Body of pancreas (tissue), 4 donors: ENCODE results near the gene SART1. TPM values are rescaled to one million over a fixed set of nuclear protein-coding genes. Genes with fewer than 3 reads are reported as not detected.

ENCODE experiments used
- ATAC-seq: fragments of 150-250 bp; one replicate; pipeline ENCODE4 v1.9.1; 2016
- DNase-seq, 4 donors: peaks; one replicate each; pipeline ENCODE4 v3.0.0-alpha.2; 2019
- H3K27ac ChIP-seq, 4 donors: fragments of 200-600 bp; sonication (generic); 1 replicate in 3 of 4; 2 replicates in 1 of 4; pipeline versions ENCODE4 v1.5.1 to v1.6.1; 2016 to 2019; ENCODE audit warnings: mild to moderate bottlenecking in 1 of 4, mixed read lengths in 1 of 4, moderate library complexity in 1 of 4
- H3K27me3 ChIP-seq, 2 donors: fragments of 200-600 bp; sonication (generic); one replicate each; pipeline ENCODE4 v1.6.0; 2016; ENCODE audit warnings: mild to moderate bottlenecking in 1 of 2
- H3K36me3 ChIP-seq, 2 donors: fragments of 200-600 bp; sonication (generic); replicated peaks in 1 of 2; 2 replicates each; pipeline ENCODE4 v1.5.1; 2016; ENCODE audit warnings: low read depth in 2 of 2; ENCODE audit not compliant: insufficient read depth in 1 of 2
- H3K4me1 ChIP-seq: fragments of 200-600 bp; sonication (generic); one replicate; pipeline ENCODE4 v1.6.0; 2016
- H3K4me3 ChIP-seq, 2 donors: fragments of 200-600 bp; sonication (generic); 1 replicate in 1 of 2; 2 replicates in 1 of 2; pipeline ENCODE4 v1.5.1; 2016 to 2019
- H3K9me3 ChIP-seq, 3 donors: fragments of 200-600 bp; sonication (generic); 1 replicate in 2 of 3; 2 replicates in 1 of 3; pipeline ENCODE4 v1.5.1; 2016
- POLR2A ChIP-seq, 3 donors: fragments of 450-650 bp; IDR thresholded peaks; one replicate each; pipeline ENCODE4 v1.6.1; 2016; ENCODE audit warnings: antibody characterized with exemption in 3 of 3, mild to moderate bottlenecking in 2 of 3
- WGBS, 2 donors: methylation state at CpG; one replicate each; pipeline ENCODE4 v1.1.5; 2017; 5-methylcytosine and 5-hydroxymethylcytosine counted together
- intact Hi-C: fragments of 100-400 bp; cut with DNase I; formaldehyde crosslinking; loops from one replicate; pipeline ENCODE4 v1.15.1; 2023
- total RNA-seq, 2 donors: library from RNA; depleted of rRNA; stranded (reverse); fragments of >200 nt; gene quantifications; one replicate each; pipeline ENCODE4 v1.1.0, GENCODE V29; 2016
- TF ChIP-seq, protein P1 (sequence below), 7 experiments: fragments of 450-650 bp in 4 of 7; fragments of 200-600 bp in 3 of 7; sonication (generic) in 3 of 7; IDR thresholded peaks; one replicate each; pipeline ENCODE4 v1.5.1; 2016 to 2019; ENCODE audit warnings: antibody characterized with exemption in 7 of 7

Gene SART1
- total RNA-seq, 2 donors from 2014 or later = 27.5 to 60.6 TPM

DNA sequence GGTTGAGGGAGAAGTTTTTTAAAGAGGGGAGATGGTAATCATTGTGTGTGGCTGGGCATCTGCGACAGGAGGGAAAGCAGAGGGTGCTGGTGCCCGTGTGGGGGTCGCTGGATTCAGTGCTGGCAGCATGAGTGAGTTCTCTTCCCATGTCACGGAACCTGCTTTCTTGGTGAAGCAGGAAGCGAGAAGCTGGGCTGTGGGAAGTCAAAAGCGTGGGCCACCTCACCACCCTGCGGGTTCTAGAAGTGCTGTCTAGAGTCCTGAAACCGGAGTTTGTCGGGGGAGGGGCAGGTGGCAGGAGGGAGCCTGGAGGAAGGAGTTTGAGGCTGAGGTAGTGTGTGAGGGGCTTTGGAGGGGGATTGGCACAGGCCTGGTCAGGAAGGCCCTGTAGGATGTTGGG is 14.2 kb downstream of the SART1 start:
- intact Hi-C loops = no loop called here
- H3K27me3 ChIP-seq = no peaks in the 10 kb centered on the region
- DNase-seq (no peak), ATAC-seq (no peak)
- H3K27ac ChIP-seq = no peak overlapping the region
- TF ChIP-seq, protein P1, sequence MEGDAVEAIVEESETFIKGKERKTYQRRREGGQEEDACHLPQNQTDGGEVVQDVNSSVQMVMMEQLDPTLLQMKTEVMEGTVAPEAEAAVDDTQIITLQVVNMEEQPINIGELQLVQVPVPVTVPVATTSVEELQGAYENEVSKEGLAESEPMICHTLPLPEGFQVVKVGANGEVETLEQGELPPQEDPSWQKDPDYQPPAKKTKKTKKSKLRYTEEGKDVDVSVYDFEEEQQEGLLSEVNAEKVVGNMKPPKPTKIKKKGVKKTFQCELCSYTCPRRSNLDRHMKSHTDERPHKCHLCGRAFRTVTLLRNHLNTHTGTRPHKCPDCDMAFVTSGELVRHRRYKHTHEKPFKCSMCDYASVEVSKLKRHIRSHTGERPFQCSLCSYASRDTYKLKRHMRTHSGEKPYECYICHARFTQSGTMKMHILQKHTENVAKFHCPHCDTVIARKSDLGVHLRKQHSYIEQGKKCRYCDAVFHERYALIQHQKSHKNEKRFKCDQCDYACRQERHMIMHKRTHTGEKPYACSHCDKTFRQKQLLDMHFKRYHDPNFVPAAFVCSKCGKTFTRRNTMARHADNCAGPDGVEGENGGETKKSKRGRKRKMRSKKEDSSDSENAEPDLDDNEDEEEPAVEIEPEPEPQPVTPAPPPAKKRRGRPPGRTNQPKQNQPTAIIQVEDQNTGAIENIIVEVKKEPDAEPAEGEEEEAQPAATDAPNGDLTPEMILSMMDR (IDR thresholded peaks at IDR 0.05) = no peak
- no peak for TF ChIP-seq POLR2A (IDR thresholded peaks at IDR 0.05)
- H3K4me3 ChIP-seq = no peak overlapping the region
- H3K4me1 ChIP-seq = no peaks in the 10 kb centered on the region
- H3K36me3 ChIP-seq = peaks cover 5 to 12% of the 10 kb centered on the region in 2 donors
- WGBS, 2 donors = 94% methylated on average over 9 of the region's 9 CpGs
- no peaks in the 10 kb centered on the region for H3K9me3 ChIP-seq

DNA sequence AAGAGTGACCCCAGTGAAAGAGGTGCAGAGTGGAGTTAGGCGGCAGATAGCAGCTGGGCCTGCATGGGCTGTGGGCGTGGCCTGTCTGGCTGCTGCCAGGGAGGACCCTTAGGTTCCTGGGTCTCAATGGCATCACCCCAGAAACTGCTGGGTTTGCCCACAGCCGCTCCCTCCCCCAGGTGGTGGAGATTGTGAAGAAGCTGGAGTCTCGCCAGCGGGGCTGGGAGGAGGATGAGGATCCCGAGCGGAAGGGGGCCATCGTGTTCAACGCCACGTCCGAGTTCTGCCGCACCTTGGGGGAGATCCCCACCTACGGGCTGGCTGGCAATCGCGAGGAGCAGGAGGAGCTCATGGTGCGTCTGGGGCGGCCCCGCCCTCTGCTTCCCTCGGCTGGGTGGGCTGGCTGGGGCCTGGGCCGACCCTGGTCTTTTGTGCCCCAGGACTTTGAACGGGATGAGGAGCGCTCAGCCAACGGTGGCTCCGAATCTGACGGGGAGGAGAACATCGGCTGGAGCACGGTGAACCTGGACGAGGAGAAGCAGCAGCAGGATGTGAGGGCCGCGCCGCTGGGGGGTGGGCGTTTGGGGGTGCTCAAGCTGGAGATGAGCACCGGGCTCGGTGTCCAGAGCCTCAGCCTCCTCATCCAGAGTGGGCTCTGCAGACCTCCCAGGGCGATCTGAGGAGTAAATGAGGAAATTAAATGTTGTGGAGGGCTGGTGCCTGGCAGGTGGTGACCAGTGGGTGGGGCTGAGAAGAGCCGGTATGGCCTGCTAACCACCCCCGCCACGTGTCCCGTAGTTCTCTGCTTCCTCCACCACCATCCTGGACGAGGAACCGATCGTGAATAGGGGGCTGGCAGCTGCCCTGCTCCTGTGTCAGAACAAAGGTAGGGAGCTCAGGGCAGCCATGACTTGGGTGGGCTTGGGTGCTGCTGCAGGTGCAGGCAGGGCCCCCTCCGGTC is 15.0 kb downstream of the SART1 start:
- intact Hi-C loops = no loop called here

DNA sequence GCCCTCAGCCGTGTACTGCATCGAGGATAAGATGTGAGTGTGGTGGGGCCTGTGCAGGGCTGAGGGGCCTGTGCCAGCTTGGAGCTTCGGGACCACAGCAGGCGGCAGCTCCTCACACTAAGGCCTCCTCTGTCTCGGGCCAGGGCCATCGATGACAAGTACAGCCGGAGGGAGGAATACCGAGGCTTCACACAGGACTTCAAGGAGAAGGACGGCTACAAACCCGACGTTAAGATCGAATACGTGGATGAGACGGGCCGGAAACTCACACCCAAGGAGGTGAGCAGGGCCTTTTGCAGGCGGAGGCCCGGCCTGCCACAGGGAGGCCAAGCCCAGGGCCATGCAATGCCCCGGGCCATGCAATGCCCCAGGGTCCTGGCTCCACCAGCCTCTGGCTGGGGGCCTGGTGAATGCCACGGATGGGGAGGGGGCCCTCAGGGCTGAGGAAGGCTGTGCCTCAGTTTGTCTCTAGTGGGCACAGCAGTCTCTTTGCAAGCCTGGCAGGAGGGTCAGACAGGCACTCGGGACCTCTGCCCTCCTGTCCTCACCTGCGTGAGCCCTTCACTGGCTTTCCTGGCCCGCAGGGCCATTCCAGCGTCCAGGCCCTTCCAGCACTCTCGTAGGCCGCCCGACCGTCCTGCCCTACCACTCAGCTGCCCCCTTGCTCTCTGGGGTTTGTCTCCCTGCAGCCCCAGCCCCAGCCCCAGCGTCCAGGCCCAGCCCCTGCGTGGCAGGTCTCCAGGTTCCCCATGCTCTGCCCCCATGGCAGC is 16.3 kb downstream of the SART1 start:
- ATAC-seq (no peak), DNase-seq (no peak)
- Histone ChIP-seq H3K36me3 (peaks cover 5 to 12% of the 10 kb centered on the region in 2 donors), H3K9me3 (no peaks in the 10 kb centered on the region), H3K4me3 (no peak overlapping the region), H3K4me1 (no peaks in the 10 kb centered on the region), H3K27ac (no peak overlapping the region), H3K27me3 (no peaks in the 10 kb centered on the region)
- intact Hi-C loops = no loop called here
- TF ChIP-seq POLR2A (IDR thresholded peaks at IDR 0.05) = no peak
- TF ChIP-seq, protein P1 (IDR thresholded peaks at IDR 0.05) = no peak
- WGBS, 2 donors = 91 to 95% methylated on average over 23 to 26 of the region's 29 CpGs

More for the DNA sequence above, 15.0 kb downstream of the SART1 start:
- ATAC-seq (no peak), DNase-seq (no peak)
- no peak overlapping the region for H3K4me3 ChIP-seq
- H3K36me3 ChIP-seq = peaks cover 5 to 12% of the 10 kb centered on the region in 2 donors
- no peaks in the 10 kb centered on the region for H3K27me3 ChIP-seq
- H3K9me3 ChIP-seq = no peaks in the 10 kb centered on the region
- H3K4me1 ChIP-seq = no peaks in the 10 kb centered on the region
- TF ChIP-seq, protein P1 (IDR thresholded peaks at IDR 0.05) = no peak
- no peak for TF ChIP-seq POLR2A (IDR thresholded peaks at IDR 0.05)
- no peak overlapping the region for H3K27ac ChIP-seq
- WGBS, 2 donors = 87 to 88% methylated on average over 35 to 40 of the region's 43 CpGs

DNA sequence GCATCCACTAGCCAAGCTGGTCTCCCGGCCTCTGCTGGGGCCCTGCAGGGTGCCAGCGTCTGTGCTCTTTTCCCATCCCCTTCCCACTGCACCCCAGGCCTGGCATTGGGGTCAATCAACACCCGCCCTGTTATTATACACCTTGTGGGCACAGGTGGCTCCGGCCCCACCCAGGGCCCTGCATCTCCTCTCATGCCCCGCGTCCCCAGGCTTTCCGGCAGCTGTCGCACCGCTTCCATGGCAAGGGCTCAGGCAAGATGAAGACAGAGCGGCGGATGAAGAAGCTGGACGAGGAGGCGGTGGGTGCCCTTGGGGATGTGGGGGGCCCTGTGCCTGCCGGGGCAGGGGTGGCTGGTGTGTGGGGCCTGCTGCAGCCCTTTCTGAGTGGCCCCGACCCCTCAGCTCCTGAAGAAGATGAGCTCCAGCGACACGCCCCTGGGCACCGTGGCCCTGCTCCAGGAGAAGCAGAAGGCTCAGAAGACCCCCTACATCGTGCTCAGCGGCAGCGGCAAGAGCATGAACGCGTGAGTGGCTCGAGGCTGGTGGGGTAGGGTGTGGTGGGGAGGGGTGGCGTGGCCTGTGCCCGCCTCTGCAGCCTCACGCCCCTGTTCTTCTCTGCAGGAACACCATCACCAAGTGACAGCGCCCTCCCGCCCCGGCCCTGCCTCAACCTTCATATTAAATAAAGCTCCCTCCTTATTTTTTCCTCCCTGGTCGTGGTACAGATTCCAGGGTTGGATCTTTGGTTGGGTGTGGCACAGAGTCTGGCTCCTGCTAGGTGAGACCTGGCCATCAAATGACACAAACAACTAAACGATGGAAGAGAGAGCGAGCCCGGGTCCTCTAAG is 17.1 kb downstream of the SART1 start:
- no peaks in the 10 kb centered on the region for H3K9me3 ChIP-seq
- DNase-seq (no peak), ATAC-seq (no peak)
- no peaks in the 10 kb centered on the region for H3K27me3 ChIP-seq
- H3K36me3 ChIP-seq = peaks cover 5 to 12% of the 10 kb centered on the region in 2 donors
- no peak overlapping the region for H3K4me3 ChIP-seq
- no peaks in the 10 kb centered on the region for H3K4me1 ChIP-seq
- H3K27ac ChIP-seq = no peak overlapping the region
- TF ChIP-seq POLR2A (IDR thresholded peaks at IDR 0.05) = no peak
- TF ChIP-seq, protein P1 (IDR thresholded peaks at IDR 0.05) = no peak
- intact Hi-C loops = no loop called here
- 91 to 95% methylated on average over 18 to 32 of the region's 34 CpGs for WGBS, 2 donors
